Measurements from ENCODE around the gene OSGEPL1. TPM values are rescaled to one million over a fixed set of nuclear protein-coding genes. Genes with fewer than 3 reads are reported as not detected.

The OSGEPL1 gene
- total RNA-seq, 1 donor from 2014 or later: 15.1 TPM

- peaks cover 0 to 3% (median 0%) of the 10 kb centered on the region in 3 donors for H3K36me3 ChIP-seq (ENCODE audit: control insufficient read depth in 3 of 3, insufficient read depth in 3 of 3, low read length in 3 of 3)
- H3K27ac ChIP-seq (ENCODE audit: low read depth, low read length): no peak overlapping the region
- peaks cover 0 to 3% (median 0%) of the 10 kb centered on the region in 3 donors for H3K4me1 ChIP-seq (ENCODE audit: control insufficient read depth in 3 of 3, insufficient read depth in 3 of 3, low read length in 3 of 3)
- no peak overlapping the region for H3K4me3 ChIP-seq (ENCODE audit: low read length in 3 of 3)
- peak overlapping the region in 1 of 3 donors; percentile 16 for H3K9ac ChIP-seq (ENCODE audit: low read depth in 1 of 3, low read length in 3 of 3)
- H3K9me3 ChIP-seq (ENCODE audit: control insufficient read depth in 3 of 3, low read length in 3 of 3): no peaks in the 10 kb centered on the region
- H3K27me3 ChIP-seq (ENCODE audit: control insufficient read depth in 3 of 3, insufficient read depth in 3 of 3, low read length in 3 of 3): no peaks in the 10 kb centered on the region
Measured at GRCh38 chr2:189698020-189698887, 64.3 kb downstream of the OSGEPL1 start.

Other genes with a start within 250 kb of the OSGEPL1 start
- 97.6 TPM for gene SLC40A1, start 182.0 kb downstream of the OSGEPL1 start, total RNA-seq
- gene ASNSD1, start 101.3 kb downstream of the OSGEPL1 start, total RNA-seq: 36.5 TPM
- 31.8 TPM for gene ANKAR, start 88.1 kb downstream of the OSGEPL1 start, total RNA-seq
- gene ORMDL1, start 21.5 kb upstream of the OSGEPL1 start, total RNA-seq: 29.7 TPM
- gene PMS1, start 21.7 kb upstream of the OSGEPL1 start, total RNA-seq: 39.1 TPM